ENCODE data around the gene SHISA9.
A peak's percentile ranks its signal among the peaks of the same experiment; 100 is the strongest.

Gene SHISA9

GRCh38 chr16:13081825-13082331 is 180.5 kb downstream of the SHISA9 start:
- no peak for DNase-seq

GRCh38 chr16:13083681-13084080 is 182.3 kb downstream of the SHISA9 start:
- DNase-seq = no peak

- no peak for DNase-seq
Measured at GRCh38 chr16:13084331-13084730, 182.9 kb downstream of the SHISA9 start.

- DNase-seq = no peak
Measured at GRCh38 chr16:13093661-13094060, 192.3 kb downstream of the SHISA9 start.

GRCh38 chr16:13095061-13095460 is 193.7 kb downstream of the SHISA9 start:
- no peak for DNase-seq

- no peak for DNase-seq
Measured at GRCh38 chr16:13098536-13098935, 197.1 kb downstream of the SHISA9 start.

- DNase-seq = no peak
Measured at GRCh38 chr16:13099822-13100221, 198.4 kb downstream of the SHISA9 start.

- no peak for DNase-seq
Measured at GRCh38 chr16:13100970-13101369, 199.6 kb downstream of the SHISA9 start.

- no peak for DNase-seq
Measured at GRCh38 chr16:13101828-13102227, 200.4 kb downstream of the SHISA9 start.

GRCh38 chr16:13102401-13102800 is 201.0 kb downstream of the SHISA9 start:
- no peak for DNase-seq

GRCh38 chr16:13103831-13104530 is 202.6 kb downstream of the SHISA9 start:
- no peak for DNase-seq

- no peak for DNase-seq
Measured at GRCh38 chr16:13104772-13105171, 203.4 kb downstream of the SHISA9 start.

- DNase-seq = no peak
Measured at GRCh38 chr16:13105427-13105826, 204.0 kb downstream of the SHISA9 start.

- DNase-seq = no peak
Measured at GRCh38 chr16:13106464-13106863, 205.1 kb downstream of the SHISA9 start.

GRCh38 chr16:13108126-13108525 is 206.7 kb downstream of the SHISA9 start:
- no peak for DNase-seq

GRCh38 chr16:13109171-13109570 is 207.8 kb downstream of the SHISA9 start:
- no peak for DNase-seq

- DNase-seq = no peak
Measured at GRCh38 chr16:13110124-13110796, 208.9 kb downstream of the SHISA9 start.

GRCh38 chr16:13111747-13112146 is 210.3 kb downstream of the SHISA9 start:
- no peak for DNase-seq

- peak; percentile 63 for DNase-seq
Measured at GRCh38 chr16:13113741-13114140, 212.3 kb downstream of the SHISA9 start.

- no peak for DNase-seq
Measured at GRCh38 chr16:13118091-13118490, 216.7 kb downstream of the SHISA9 start.

GRCh38 chr16:13120091-13120490 is 218.7 kb downstream of the SHISA9 start:
- DNase-seq = no peak

- no peak for DNase-seq
Measured at GRCh38 chr16:13120557-13120956, 219.2 kb downstream of the SHISA9 start.

- DNase-seq = no peak
Measured at GRCh38 chr16:13123991-13124390, 222.6 kb downstream of the SHISA9 start.

GRCh38 chr16:13127144-13127543 is 225.7 kb downstream of the SHISA9 start:
- DNase-seq = no peak

GRCh38 chr16:13130586-13130985 is 229.2 kb downstream of the SHISA9 start:
- peak; percentile 46 for DNase-seq
